Fibroblast of skin of back (primary cell): Measurements from ENCODE around the gene NFATC1.

Experiments
- DNase-seq: peaks from one replicate; pipeline ENCODE4 v3.0.0-alpha.2; 2013

NFATC1 gene

DNA sequence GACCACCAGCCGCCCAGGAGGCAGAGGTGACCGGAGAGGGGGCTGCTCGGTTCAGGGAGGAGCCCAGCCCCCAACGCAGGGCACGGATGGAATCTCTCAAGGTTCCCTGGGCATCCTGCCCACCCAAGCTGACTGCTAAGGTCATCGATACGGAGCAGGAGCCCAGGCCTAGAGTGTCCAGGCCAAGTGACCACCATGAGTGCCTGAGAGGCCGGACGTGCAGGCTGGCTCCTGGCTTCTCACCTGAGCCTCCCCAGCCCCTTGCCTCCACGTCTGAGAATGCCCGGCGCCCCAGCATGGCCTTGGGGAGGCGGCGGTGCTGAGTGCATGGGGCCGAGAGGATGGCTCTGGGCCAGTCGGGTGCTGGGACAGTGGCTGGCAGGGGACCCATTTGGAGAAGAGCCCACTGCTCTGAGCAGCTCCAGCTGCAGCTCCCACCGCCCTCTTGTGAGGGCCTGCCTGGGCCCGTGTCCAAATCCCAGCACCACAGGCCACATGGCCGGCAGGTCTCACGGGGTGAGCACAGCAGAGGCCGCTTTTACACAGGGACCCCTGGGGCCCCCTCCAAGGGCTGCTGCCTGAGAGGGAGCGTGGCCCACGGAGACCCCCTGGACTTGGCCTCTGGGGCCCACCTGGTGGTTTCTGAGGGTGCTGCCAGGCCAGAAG, 181.1 kb downstream of the NFATC1 start:
- DNase-seq = no peak

DNA sequence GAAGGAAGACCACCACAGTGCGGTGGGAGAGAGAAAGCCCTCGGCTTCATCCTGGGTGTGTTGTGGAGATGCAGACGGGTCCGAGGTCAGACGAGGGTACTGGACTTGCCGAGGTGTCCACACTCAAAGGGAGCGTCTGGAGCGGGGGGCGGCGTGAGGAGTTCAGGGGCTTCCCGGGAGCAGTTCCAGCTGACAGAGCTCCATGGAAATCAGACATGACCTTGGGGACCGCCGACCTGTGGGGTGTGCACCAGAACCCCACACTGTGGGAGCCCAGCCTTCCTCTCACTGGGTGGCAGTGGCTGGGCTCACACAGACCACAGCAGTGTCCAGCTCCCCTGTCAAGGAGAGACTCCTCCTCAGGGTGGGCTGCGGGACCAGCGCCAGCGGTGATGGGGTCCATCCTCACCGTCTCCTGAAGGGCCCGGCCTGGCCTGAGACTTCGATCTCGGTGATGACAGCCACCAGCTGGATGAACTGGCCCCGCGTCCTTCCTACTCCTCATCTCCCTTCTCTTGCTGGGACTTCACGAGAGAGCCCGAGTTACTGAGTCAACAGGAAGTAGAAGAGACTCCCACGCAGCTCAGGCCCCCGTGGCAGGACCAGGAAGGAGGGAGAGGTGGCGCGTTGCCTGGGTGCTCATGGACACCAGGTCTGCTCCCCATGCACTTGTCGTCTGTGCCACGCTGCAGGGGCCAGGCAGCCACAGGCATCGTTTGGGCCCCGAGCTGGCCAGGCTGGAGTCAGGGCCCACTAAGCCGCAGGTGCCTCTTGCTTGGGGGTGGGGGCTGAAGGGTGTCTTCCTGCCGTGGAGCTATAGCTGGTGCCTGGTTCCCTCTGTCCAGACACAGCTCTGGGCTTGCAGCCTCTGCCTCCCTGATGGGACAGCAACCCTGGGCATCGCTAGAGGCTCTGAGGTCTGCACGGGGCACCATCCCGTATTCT, 182.0 kb downstream of the NFATC1 start:
- DNase-seq = no peak

DNA sequence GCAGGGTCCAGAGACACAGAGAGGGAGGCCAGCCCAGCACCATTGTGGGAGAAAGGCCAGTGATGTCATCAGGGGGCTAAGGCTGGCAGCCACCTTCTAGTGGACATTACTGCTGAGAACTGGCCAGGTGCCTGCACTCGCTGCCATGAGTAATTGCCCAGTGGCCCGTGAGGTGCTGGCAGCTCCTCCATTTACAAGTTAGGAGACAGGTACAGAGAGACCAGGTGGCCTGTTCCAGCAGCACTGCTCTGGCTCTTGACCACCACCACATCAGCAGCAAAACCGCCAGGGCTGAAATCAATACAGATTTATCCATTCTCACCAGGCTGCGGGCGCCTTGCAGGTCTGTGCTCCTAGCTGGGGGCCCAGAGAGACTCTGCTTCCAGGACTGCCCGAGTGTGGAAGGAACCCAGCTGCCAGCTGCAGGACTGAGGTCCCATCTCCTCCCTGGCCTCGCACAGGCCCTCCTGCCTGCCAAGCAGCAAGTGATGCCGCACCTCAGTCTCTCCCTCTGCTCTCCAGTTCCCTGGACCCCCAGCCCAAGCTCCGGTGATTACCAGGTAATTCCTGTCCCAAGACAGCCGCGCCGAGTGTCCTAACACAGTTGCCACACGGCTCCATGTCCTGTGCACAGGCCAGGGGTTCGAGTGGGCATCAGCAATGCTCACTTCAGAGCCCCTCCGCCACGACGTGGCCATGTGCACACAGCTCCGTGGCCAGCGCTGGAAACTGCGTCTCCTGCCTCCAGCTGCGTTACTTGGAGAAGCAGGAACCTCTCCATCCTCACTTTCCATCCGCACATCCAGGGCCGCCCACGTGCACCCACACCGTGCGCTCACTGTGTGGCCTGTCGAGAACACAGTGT, 182.9 kb downstream of the NFATC1 start:
- no peak for DNase-seq
